Bronchial epithelial cell (primary cell): Measurements from ENCODE around the gene MBNL2. TPM values are rescaled to one million over a fixed set of nuclear protein-coding genes. Genes with fewer than 3 reads are reported as not detected.

ENCODE experiments used
- DNase-seq: peaks from one replicate; pipeline ENCODE4 v3.0.0-alpha.2; 2010; ENCODE audit warnings: low read depth
- FAIRE-seq: peaks from 2 replicates; lab custom pipeline; 2011; peaks lifted over from hg19 to GRCh38; lab: Jason Lieb, UNC
- H3K27me3 ChIP-seq: 2 replicates; pipeline ENCODE4 v1.5.1; 2011; ENCODE audit warnings: low read length; ENCODE audit not compliant: control insufficient read depth, insufficient read depth
- H3K36me3 ChIP-seq: 2 replicates; pipeline ENCODE4 v1.5.1; 2011; ENCODE audit warnings: low read length; ENCODE audit not compliant: control insufficient read depth, insufficient read depth
- H3K4me3 ChIP-seq: 2 replicates; pipeline ENCODE4 v1.5.1; 2011; ENCODE audit warnings: mild to moderate bottlenecking, low read depth, low read length, control low read depth
- CTCF ChIP-seq: IDR thresholded peaks from 2 replicates; pipeline ENCODE4 v1.5.1; 2011; ENCODE audit warnings: mild to moderate bottlenecking, moderate library complexity, low read length, control low read depth, inconsistent platforms; ENCODE audit not compliant: insufficient read depth, severe bottlenecking
- total RNA-seq: library from RNA; depleted of rRNA; stranded (reverse); fragments of >200 nt; gene quantifications from 2 replicates; pipeline ENCODE4 v1.2.1, GENCODE V29; 2014

The MBNL2 gene
- total RNA-seq, 1 donor from 2014 or later = 12.4 TPM

- no peak overlapping the region for H3K4me3 ChIP-seq
- H3K27me3 ChIP-seq = no peaks in the 10 kb centered on the region
- TF ChIP-seq CTCF = no peak
- DNase-seq = no peak
- H3K36me3 ChIP-seq = peaks cover 3% of the 10 kb centered on the region
- FAIRE-seq = no peak
Measured at GRCh38 chr13:97229699-97230098, 7.6 kb downstream of the MBNL2 start.

GRCh38 chr13:97231118-97231828 is 9.1 kb downstream of the MBNL2 start:
- TF ChIP-seq CTCF = no peak
- no peak for FAIRE-seq
- Histone ChIP-seq H3K4me3 (no peak overlapping the region), H3K27me3 (no peaks in the 10 kb centered on the region), H3K36me3 (peaks cover 3% of the 10 kb centered on the region)
- peak; percentile 64 for DNase-seq

- Histone ChIP-seq H3K27me3 (no peaks in the 10 kb centered on the region), H3K4me3 (no peak overlapping the region), H3K36me3 (peaks cover 3% of the 10 kb centered on the region)
- DNase-seq (no peak), FAIRE-seq (no peak)
- TF ChIP-seq CTCF = no peak
Measured at GRCh38 chr13:97231829-97232196, 9.7 kb downstream of the MBNL2 start.

- TF ChIP-seq CTCF = no peak
- Histone ChIP-seq H3K4me3 (no peak overlapping the region), H3K27me3 (no peaks in the 10 kb centered on the region), H3K36me3 (peaks cover 4% of the 10 kb centered on the region)
- DNase-seq = no peak
- FAIRE-seq = no peak
Measured at GRCh38 chr13:97233499-97233898, 11.4 kb downstream of the MBNL2 start.

GRCh38 chr13:97234236-97234635 is 12.1 kb downstream of the MBNL2 start:
- no peak for FAIRE-seq
- Histone ChIP-seq H3K27me3 (no peaks in the 10 kb centered on the region), H3K4me3 (no peak overlapping the region), H3K36me3 (peaks cover 4% of the 10 kb centered on the region)
- no peak for TF ChIP-seq CTCF
- no peak for DNase-seq

- no peak overlapping the region for H3K4me3 ChIP-seq
- TF ChIP-seq CTCF = no peak
- FAIRE-seq (no peak), DNase-seq (no peak)
- H3K27me3 ChIP-seq = no peaks in the 10 kb centered on the region
- peaks cover 4% of the 10 kb centered on the region for H3K36me3 ChIP-seq
Measured at GRCh38 chr13:97234742-97235141, 12.6 kb downstream of the MBNL2 start.
